Activated T-helper 17 cell treated with anti-CD3 and anti-CD28 coated beads, Interleukin-2, amount 50 U/mL, for 72 hours (primary cell): ENCODE results near the gene USP16. TPM values are rescaled to one million over a fixed set of nuclear protein-coding genes. Genes with fewer than 3 reads are reported as not detected.
A peak's percentile ranks its signal among the peaks of the same experiment; 100 is the strongest.
"Not testable (repeated sequence)": the region's sequence is repeated elsewhere in the genome, so short reads cannot be mapped to it uniquely, and the experiment has no call there.

ENCODE experiments used
- ATAC-seq: fragments of 150-1000 bp; cut with Tn5 transposase; replicated peaks from 2 replicates; pipeline ENCODE4 v1.10.0; 2021; ENCODE audit warnings: mild to moderate bottlenecking, moderate library complexity
- H3K27ac Mint-ChIP-seq: one replicate; pipeline ENCODE4 v1.8.0; 2022; ENCODE audit warnings: mixed read lengths
- H3K27me3 Mint-ChIP-seq: one replicate; pipeline ENCODE4 v1.8.0; 2022; ENCODE audit warnings: mixed read lengths
- H3K36me3 Mint-ChIP-seq: one replicate; pipeline ENCODE4 v1.8.0; 2022; ENCODE audit warnings: low read depth, mild to moderate bottlenecking, mixed read lengths
- H3K4me1 Mint-ChIP-seq: one replicate; pipeline ENCODE4 v1.8.0; 2022; ENCODE audit warnings: mixed read lengths
- H3K4me3 Mint-ChIP-seq: one replicate; pipeline ENCODE4 v1.8.0; 2022; ENCODE audit warnings: mild to moderate bottlenecking, mixed read lengths
- H3K9me3 Mint-ChIP-seq: one replicate; pipeline ENCODE4 v1.8.0; 2022; ENCODE audit warnings: mixed read lengths
- total RNA-seq, 2 donors: library from RNA; stranded (reverse); gene quantifications; one replicate each; pipeline ENCODE4 v1.2.3, GENCODE V29; 2022

USP16 gene
- 10 to 100 TPM; 37.8 to 47.6 TPM for total RNA-seq

DNA sequence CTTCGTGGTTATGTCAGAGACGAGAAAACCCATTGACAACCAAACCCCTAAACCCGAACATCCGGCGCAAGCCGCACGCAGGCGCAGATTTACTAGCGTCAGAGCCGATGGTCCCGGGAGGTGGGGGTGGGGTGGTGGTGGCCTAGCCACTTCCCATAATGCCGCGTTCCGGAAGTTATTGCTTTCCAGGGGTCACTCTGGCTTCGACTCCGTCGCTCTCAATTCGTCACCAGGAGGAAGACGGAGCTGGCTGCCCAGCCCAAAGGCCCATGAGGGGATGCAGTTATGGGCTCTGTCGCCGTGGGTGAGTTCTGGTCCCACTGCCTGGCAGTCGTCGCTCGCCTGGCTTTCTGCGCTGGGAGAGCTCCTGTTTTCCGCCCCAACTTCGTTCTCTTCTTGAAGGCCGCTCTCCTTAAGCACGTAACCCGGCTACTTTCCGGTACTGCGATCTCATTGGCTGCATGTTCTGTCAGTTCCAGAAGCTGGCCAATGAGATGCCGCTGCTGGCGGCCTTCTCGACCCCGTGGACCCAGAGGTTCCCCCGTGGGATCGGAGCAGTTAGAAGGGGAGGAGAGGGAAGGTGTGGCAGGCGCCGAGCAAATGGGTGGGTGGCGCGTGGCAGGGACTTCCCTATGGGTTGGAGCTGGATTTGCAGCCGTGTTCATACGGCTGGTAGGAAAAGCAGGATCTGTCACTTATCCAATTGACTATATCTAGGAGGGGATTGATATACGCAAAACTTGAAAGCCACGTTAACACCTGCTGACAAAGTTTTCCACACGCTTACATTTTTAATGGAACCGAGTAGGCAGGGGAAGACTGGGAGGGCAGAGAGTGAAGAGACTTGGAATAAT lies at the start of gene USP16:
Gene USP16 (plus strand): TSS at position 195 of the 854 bp plus-strand sequence. CDS start 3,246 bp downstream, outside the sequence.
- no peaks in the 10 kb centered on the region for H3K27me3 Mint-ChIP-seq
- peak; percentile 96 for ATAC-seq
- H3K9me3 Mint-ChIP-seq = no peaks in the 10 kb centered on the region
- H3K36me3 Mint-ChIP-seq = peaks cover 48% of the 10 kb centered on the region
- peak within 1 kb of the TSS; percentile 94 for H3K27ac Mint-ChIP-seq
- peaks cover 14% of the 10 kb centered on the region for H3K4me1 Mint-ChIP-seq
- H3K4me3 Mint-ChIP-seq = peak within 1 kb of the TSS; percentile 89

DNA sequence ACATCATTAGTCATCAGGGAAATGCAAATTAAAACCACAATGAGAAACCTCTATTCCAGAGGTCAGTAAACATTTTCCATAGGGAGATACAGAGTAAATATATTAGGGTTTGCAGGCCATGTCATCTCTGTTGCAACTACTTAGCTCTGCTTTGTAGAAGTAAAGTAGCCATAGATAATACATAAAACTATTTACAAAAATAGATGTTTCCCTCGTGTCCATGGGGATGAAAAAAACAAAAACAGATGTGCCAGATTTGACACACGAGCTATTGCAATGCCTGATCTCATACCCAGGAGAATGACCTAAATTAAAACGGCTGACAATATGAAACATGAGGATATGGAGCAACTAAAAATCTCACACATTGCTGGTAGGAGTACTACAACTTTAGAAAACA lies 49.1 kb upstream of the USP16 start:
- no peaks in the 10 kb centered on the region for H3K27me3 Mint-ChIP-seq
- H3K4me1 Mint-ChIP-seq = peaks cover 6% of the 10 kb centered on the region
- no peaks in the 10 kb centered on the region for H3K9me3 Mint-ChIP-seq
- peak overlapping the region; percentile 25 for H3K27ac Mint-ChIP-seq
- no peak overlapping the region for H3K4me3 Mint-ChIP-seq
- no peak for ATAC-seq
- peaks cover 99% of the 10 kb centered on the region for H3K36me3 Mint-ChIP-seq

DNA sequence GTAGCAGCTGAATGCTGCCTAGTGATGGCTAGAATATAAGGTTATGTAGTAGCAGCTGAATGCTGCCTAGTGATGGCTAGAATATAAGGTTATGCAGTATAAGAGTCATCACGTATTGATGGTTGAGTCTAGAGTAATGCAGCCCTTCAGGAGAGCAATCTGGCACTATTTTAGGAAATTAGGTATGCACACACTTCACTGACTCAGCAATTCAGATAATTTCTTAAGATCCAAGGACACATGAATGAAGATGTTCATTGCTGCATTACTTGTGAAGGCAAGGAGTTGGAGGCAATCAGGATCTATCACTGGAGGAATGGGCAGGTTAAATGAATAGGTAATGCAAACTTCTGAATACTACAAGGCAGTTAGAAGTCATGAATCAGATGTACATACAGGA lies 45.4 kb upstream of the USP16 start:
- H3K4me1 Mint-ChIP-seq = peaks cover 11% of the 10 kb centered on the region
- H3K9me3 Mint-ChIP-seq = no peaks in the 10 kb centered on the region
- H3K27me3 Mint-ChIP-seq = no peaks in the 10 kb centered on the region
- ATAC-seq = no peak
- peaks cover 100% of the 10 kb centered on the region for H3K36me3 Mint-ChIP-seq
- H3K4me3 Mint-ChIP-seq = no peak overlapping the region
- H3K27ac Mint-ChIP-seq = no peak overlapping the region

GRCh38 chr21:28982637-28983036 lies 41.8 kb upstream of the USP16 start:
- peaks cover 96% of the 10 kb centered on the region for H3K36me3 Mint-ChIP-seq
- no peak for ATAC-seq
- H3K27me3 Mint-ChIP-seq = no peaks in the 10 kb centered on the region
- H3K4me1 Mint-ChIP-seq = peaks cover 5% of the 10 kb centered on the region
- no peaks in the 10 kb centered on the region for H3K9me3 Mint-ChIP-seq
- no peak overlapping the region for H3K4me3 Mint-ChIP-seq
- H3K27ac Mint-ChIP-seq = peak overlapping the region; percentile 45

- Mint-ChIP-seq H3K4me3 (no peak overlapping the region), H3K27ac (no peak overlapping the region), H3K9me3 (no peaks in the 10 kb centered on the region), H3K27me3 (no peaks in the 10 kb centered on the region), H3K36me3 (peaks cover 89% of the 10 kb centered on the region), H3K4me1 (peaks cover 18% of the 10 kb centered on the region)
- no peak for ATAC-seq
Observed at GRCh38 chr21:28986677-28987076, 37.8 kb upstream of the USP16 start.

DNA sequence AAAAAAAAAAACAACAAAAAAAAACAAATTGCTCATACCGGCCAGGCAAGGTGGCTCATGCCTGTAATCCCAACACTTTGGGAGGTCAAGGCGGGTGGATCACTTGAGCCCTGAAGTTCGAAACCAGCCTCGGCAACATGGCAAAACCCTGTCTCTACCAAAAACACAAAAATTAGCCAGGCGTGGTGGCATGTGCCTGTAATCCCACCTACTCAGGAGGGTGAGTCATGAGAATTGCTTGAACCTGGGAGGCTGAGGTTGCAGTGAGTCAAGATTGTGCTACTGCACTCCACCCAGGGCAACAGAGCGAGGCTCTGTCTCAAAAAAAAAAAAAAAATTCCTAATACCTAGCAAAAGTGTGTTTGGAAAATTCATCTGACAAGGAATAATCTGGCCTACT lies 36.3 kb upstream of the USP16 start:
- peak overlapping the region; percentile 60 for H3K4me3 Mint-ChIP-seq

GRCh38 chr21:28991861-28992525 lies 32.5 kb upstream of the USP16 start:
- H3K27me3 Mint-ChIP-seq = no peaks in the 10 kb centered on the region
- ATAC-seq = no peak
- H3K9me3 Mint-ChIP-seq = no peaks in the 10 kb centered on the region
- H3K4me1 Mint-ChIP-seq = peaks cover 13% of the 10 kb centered on the region
- H3K4me3 Mint-ChIP-seq = peak overlapping the region; percentile 92
- H3K27ac Mint-ChIP-seq = peak overlapping the region; percentile 94
- peaks cover 43% of the 10 kb centered on the region for H3K36me3 Mint-ChIP-seq

More for the DNA sequence above, 36.3 kb upstream of the USP16 start:
- ATAC-seq, H3K27ac Mint-ChIP-seq, H3K9me3 Mint-ChIP-seq, H3K27me3 Mint-ChIP-seq: not testable (repeated sequence)
- Mint-ChIP-seq H3K36me3 (peaks cover 82% of the 10 kb centered on the region), H3K4me1 (peaks cover 17% of the 10 kb centered on the region)

DNA sequence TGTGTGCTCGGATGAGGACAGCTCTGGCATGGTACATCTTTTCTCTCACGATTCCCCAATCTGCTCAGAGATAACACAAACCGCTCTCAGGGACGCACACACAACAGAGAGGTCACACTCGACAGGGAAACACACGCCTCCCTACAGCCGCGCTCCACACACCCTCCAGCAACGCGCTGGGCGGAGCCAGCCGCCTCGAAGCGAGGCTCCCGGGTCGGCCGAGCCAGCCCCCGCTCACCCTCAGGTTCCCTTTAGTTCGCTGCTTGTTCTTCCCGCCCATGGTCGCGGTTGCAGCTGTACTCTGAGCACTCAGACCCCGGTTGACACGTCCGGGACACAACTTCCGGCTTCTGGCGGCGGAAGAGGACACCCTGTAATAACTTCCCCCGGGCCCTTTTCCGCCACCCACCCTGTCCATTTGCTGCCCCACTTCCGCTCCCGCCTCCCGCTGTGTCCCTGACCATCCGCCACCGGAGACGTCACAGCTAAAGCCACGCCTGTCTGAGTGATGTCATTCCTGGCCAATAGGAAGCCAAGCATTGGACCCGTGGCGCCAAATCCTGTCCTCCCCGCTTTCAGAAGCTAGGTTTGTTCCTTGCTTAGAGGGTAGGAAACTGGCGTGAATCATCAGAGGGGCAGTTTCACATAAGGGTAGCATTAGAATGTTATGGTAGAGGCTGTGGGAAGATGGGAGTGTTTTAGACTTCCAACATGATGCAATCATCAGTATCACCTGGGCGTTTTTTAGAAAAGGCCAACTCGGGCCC lies 31.8 kb upstream of the USP16 start, which contains the start of gene LTN1:
Gene LTN1 (minus strand): TSS at position 352 of the 767 bp plus-strand sequence. CDS start 72 bp downstream, at position 280.
- no peaks in the 10 kb centered on the region for H3K9me3 Mint-ChIP-seq
- peak within 1 kb of the TSS; percentile 94 for H3K27ac Mint-ChIP-seq
- H3K4me1 Mint-ChIP-seq = peaks cover 13% of the 10 kb centered on the region
- peaks cover 40% of the 10 kb centered on the region for H3K36me3 Mint-ChIP-seq
- H3K27me3 Mint-ChIP-seq = no peaks in the 10 kb centered on the region
- ATAC-seq = peak; percentile 95
- H3K4me3 Mint-ChIP-seq = peak within 1 kb of the TSS; percentile 92

GRCh38 chr21:28993293-28993629 lies 31.2 kb upstream of the USP16 start:
- H3K4me1 Mint-ChIP-seq = peaks cover 13% of the 10 kb centered on the region
- peak overlapping the region; percentile 92 for H3K4me3 Mint-ChIP-seq
- no peaks in the 10 kb centered on the region for H3K9me3 Mint-ChIP-seq
- H3K36me3 Mint-ChIP-seq = peaks cover 35% of the 10 kb centered on the region
- H3K27me3 Mint-ChIP-seq = no peaks in the 10 kb centered on the region
- ATAC-seq = peak; percentile 5
- H3K27ac Mint-ChIP-seq = peak overlapping the region; percentile 94

GRCh38 chr21:29002442-29003144 lies 21.9 kb upstream of the USP16 start:
- H3K9me3 Mint-ChIP-seq = no peaks in the 10 kb centered on the region
- peak overlapping the region; percentile 93 for H3K27ac Mint-ChIP-seq
- peak; percentile 100 for ATAC-seq
- peak overlapping the region; percentile 89 for H3K4me3 Mint-ChIP-seq
- peaks cover 12% of the 10 kb centered on the region for H3K36me3 Mint-ChIP-seq
- H3K4me1 Mint-ChIP-seq = no peaks in the 10 kb centered on the region
- no peaks in the 10 kb centered on the region for H3K27me3 Mint-ChIP-seq

- ATAC-seq = no peak
Observed at GRCh38 chr21:29005696-29006095, 18.8 kb upstream of the USP16 start.

GRCh38 chr21:29007135-29007534 lies 17.3 kb upstream of the USP16 start:
- no peaks in the 10 kb centered on the region for H3K4me1 Mint-ChIP-seq
- no peak overlapping the region for H3K27ac Mint-ChIP-seq
- H3K9me3 Mint-ChIP-seq = no peaks in the 10 kb centered on the region
- H3K36me3 Mint-ChIP-seq = peaks cover 21% of the 10 kb centered on the region
- H3K27me3 Mint-ChIP-seq = no peaks in the 10 kb centered on the region
- H3K4me3 Mint-ChIP-seq = no peak overlapping the region
- no peak for ATAC-seq

More at GRCh38 chr21:29005696-29006095, 18.8 kb upstream of the USP16 start:
- no peaks in the 10 kb centered on the region for H3K4me1 Mint-ChIP-seq
- H3K27me3 Mint-ChIP-seq = no peaks in the 10 kb centered on the region
- H3K36me3 Mint-ChIP-seq = peaks cover 21% of the 10 kb centered on the region
- H3K27ac Mint-ChIP-seq = no peak overlapping the region
- no peaks in the 10 kb centered on the region for H3K9me3 Mint-ChIP-seq
- no peak overlapping the region for H3K4me3 Mint-ChIP-seq

GRCh38 chr21:29007810-29008209 lies 16.7 kb upstream of the USP16 start:
- Mint-ChIP-seq H3K4me3 (no peak overlapping the region), H3K27ac (no peak overlapping the region), H3K36me3 (peaks cover 21% of the 10 kb centered on the region), H3K9me3 (no peaks in the 10 kb centered on the region), H3K27me3 (no peaks in the 10 kb centered on the region), H3K4me1 (no peaks in the 10 kb centered on the region)
- no peak for ATAC-seq

- Mint-ChIP-seq H3K9me3 (no peaks in the 10 kb centered on the region), H3K36me3 (peaks cover 21% of the 10 kb centered on the region), H3K4me3 (no peak overlapping the region), H3K27ac (no peak overlapping the region), H3K4me1 (no peaks in the 10 kb centered on the region), H3K27me3 (no peaks in the 10 kb centered on the region)
- ATAC-seq = no peak
Observed at GRCh38 chr21:29008367-29008766, 16.1 kb upstream of the USP16 start.
